Keratinocyte (primary cell): ENCODE measurements around the gene GLYATL1. TPM values are rescaled to one million over a fixed set of nuclear protein-coding genes. Genes with fewer than 3 reads are reported as not detected.

ENCODE experiments used
- DNase-seq: peaks from one replicate; pipeline ENCODE4 v3.0.0-alpha.2; 2011; ENCODE audit warnings: low read depth, missing footprints, low spot score
- FAIRE-seq: peaks from 2 replicates; lab custom pipeline; 2011; peaks lifted over from hg19 to GRCh38; lab: Jason Lieb, UNC
- H2AFZ ChIP-seq: 2 replicates; pipeline ENCODE4 v1.6.0; 2012; ENCODE audit warnings: low read length, control low read depth, inconsistent platforms; ENCODE audit not compliant: control insufficient read depth
- H3K27ac ChIP-seq: 2 replicates; pipeline ENCODE4 v1.5.1; 2011; ENCODE audit warnings: low read length; ENCODE audit not compliant: control insufficient read depth, insufficient read depth
- H3K27me3 ChIP-seq: 3 replicates; pipeline ENCODE4 v1.6.0; 2011; ENCODE audit warnings: low read length; ENCODE audit not compliant: control insufficient read depth, insufficient read depth; ENCODE audit errors: extremely low read depth
- H3K36me3 ChIP-seq, 2 experiments: 2 replicates in 1 of 2; 3 replicates in 1 of 2; pipeline ENCODE4 v1.5.1; 2011; ENCODE audit warnings: low read length in 2 of 2, mild to moderate bottlenecking in 1 of 2; ENCODE audit not compliant: control insufficient read depth in 2 of 2, insufficient read depth in 2 of 2; ENCODE audit errors: extremely low read depth in 1 of 2
- H3K4me1 ChIP-seq: 3 replicates; pipeline ENCODE4 v1.5.1; 2011; ENCODE audit warnings: low read length; ENCODE audit not compliant: control insufficient read depth, insufficient read depth; ENCODE audit errors: extremely low read depth
- H3K4me2 ChIP-seq: 3 replicates; pipeline ENCODE4 v1.6.0; 2011; ENCODE audit warnings: low read depth, low read length; ENCODE audit not compliant: control insufficient read depth, insufficient read depth; ENCODE audit errors: extremely low read depth
- H3K4me3 ChIP-seq, 3 experiments: fragments of 200-600 bp in 1 of 3; sonication (generic) in 1 of 3; 2 replicates in 2 of 3; 3 replicates in 1 of 3; pipeline ENCODE4 v1.5.1; 2011 to 2016; ENCODE audit warnings: low read length in 3 of 3, mild to moderate bottlenecking in 3 of 3, control low read depth in 2 of 3, inconsistent platforms in 1 of 3, low read depth in 1 of 3, mixed read lengths in 1 of 3, mixed run types in 1 of 3, moderate library complexity in 1 of 3; ENCODE audit not compliant: control insufficient read depth in 2 of 3, insufficient read depth in 2 of 3; ENCODE audit errors: extremely low read depth in 1 of 3
- H3K79me2 ChIP-seq: 2 replicates; pipeline ENCODE4 v1.6.0; 2012; ENCODE audit warnings: low read length; ENCODE audit not compliant: control insufficient read depth, insufficient read depth
- H3K9ac ChIP-seq: 3 replicates; pipeline ENCODE4 v1.6.0; 2011; ENCODE audit warnings: low read length; ENCODE audit not compliant: control insufficient read depth, insufficient read depth; ENCODE audit errors: extremely low read depth
- H3K9me1 ChIP-seq: 3 replicates; pipeline ENCODE4 v1.6.0; 2011; ENCODE audit warnings: low read length; ENCODE audit not compliant: control insufficient read depth, insufficient read depth; ENCODE audit errors: extremely low read depth
- H3K9me3 ChIP-seq: 2 replicates; pipeline ENCODE4 v1.5.1; 2012; ENCODE audit warnings: low read depth, low read length; ENCODE audit not compliant: control insufficient read depth
- H4K20me1 ChIP-seq: 3 replicates; pipeline ENCODE4 v1.6.0; 2011; ENCODE audit warnings: low read length; ENCODE audit not compliant: control insufficient read depth, insufficient read depth; ENCODE audit errors: extremely low read depth
- CTCF ChIP-seq, 3 experiments: IDR thresholded peaks in 1 of 3; conservative IDR thresholded peaks in 1 of 3; optimal IDR thresholded peaks in 1 of 3; 2 replicates in 2 of 3; 3 replicates in 1 of 3; pipeline versions ENCODE3 to v1.5.1; 2011; ENCODE audit warnings: low read length in 3 of 3, mild to moderate bottlenecking in 3 of 3, moderate library complexity in 2 of 3, control low read depth in 1 of 3, inconsistent platforms in 1 of 3; ENCODE audit not compliant: insufficient read depth in 2 of 3; ENCODE audit errors: extremely low read depth in 1 of 3
- EZH2 ChIP-seq: IDR thresholded peaks from one replicate; pipeline ENCODE4 v1.6.1; 2012; ENCODE audit warnings: inconsistent platforms, mild to moderate bottlenecking, low read length, moderate library complexity
- dilution Hi-C: fragments of 300-500 bp; cut with MboI; formaldehyde crosslinking; loops from one replicate; pipeline ENCODE4 v1.7.0; 2020; ENCODE audit warnings: low sequenced_read_pairs; ENCODE audit not compliant: extremely low pct_ligation_motif_present
- polyA plus RNA-seq, 5 experiments: library from polyadenylated mRNA; depleted of rRNA in 3 of 5; stranded (reverse) in 3 of 5; stranded (forward) in 1 of 5; unstranded in 1 of 5; fragments of >200 nt; gene quantifications; 1 replicate in 1 of 5; 2 replicates in 3 of 5; 3 replicates in 1 of 5; pipeline versions ENCODE4 v1.2.1 to v1.2.3, GENCODE V29; 2011 to 2012; ENCODE audit warnings: missing spikeins in 2 of 5, low read depth in 1 of 5, low replicate concordance in 1 of 5

The GLYATL1 gene
- polyA plus RNA-seq, 1 donor (not counting 4 experiments of a cell fraction or from before 2014, with no cell fraction given) = 0.26 TPM

GRCh38 chr11:58992489-58992888 is 53.2 kb downstream of the GLYATL1 start:
- dilution Hi-C loops = no loop called here
- no peak overlapping the region for H3K27ac ChIP-seq
- TF ChIP-seq CTCF (optimal IDR thresholded peaks at IDR 0.05 in 1 of 3, IDR thresholded peaks at IDR 0.05 in 1 of 3, conservative IDR thresholded peaks at IDR 0.05 in 1 of 3; ENCODE audit: extremely low read depth in 1 of 3, insufficient read depth in 2 of 3, low read length in 3 of 3) (no peak), EZH2 (no peak)

GRCh38 chr11:58994171-58994570 is 54.9 kb downstream of the GLYATL1 start:
- no peak for DNase-seq
- TF ChIP-seq EZH2 (no peak), CTCF (optimal IDR thresholded peaks at IDR 0.05 in 1 of 3, IDR thresholded peaks at IDR 0.05 in 1 of 3, conservative IDR thresholded peaks at IDR 0.05 in 1 of 3; ENCODE audit: extremely low read depth in 1 of 3, insufficient read depth in 2 of 3, low read length in 3 of 3) (no peak)
- no peaks in the 10 kb centered on the region for H3K9me1 ChIP-seq
- H3K79me2 ChIP-seq = no peaks in the 10 kb centered on the region
- no peaks in the 10 kb centered on the region for H4K20me1 ChIP-seq
- no peaks in the 10 kb centered on the region for H3K9me3 ChIP-seq
- no peak overlapping the region for H3K27ac ChIP-seq
- H3K9ac ChIP-seq = no peak overlapping the region
- no peak overlapping the region for H3K4me2 ChIP-seq
- no peaks in the 10 kb centered on the region for H3K36me3 ChIP-seq
- FAIRE-seq = no peak
- H3K27me3 ChIP-seq = no peaks in the 10 kb centered on the region
- no peak overlapping the region for H3K4me3 ChIP-seq
- H3K4me1 ChIP-seq = no peaks in the 10 kb centered on the region
- no peak overlapping the region for H2AFZ ChIP-seq
- dilution Hi-C loops = no loop called here

More at GRCh38 chr11:58992489-58992888, 53.2 kb downstream of the GLYATL1 start:
- no peak for DNase-seq
- no peaks in the 10 kb centered on the region for H3K4me1 ChIP-seq
- FAIRE-seq = no peak
- H3K27me3 ChIP-seq = no peaks in the 10 kb centered on the region
- H3K36me3 ChIP-seq = no peaks in the 10 kb centered on the region
- no peak overlapping the region for H3K9ac ChIP-seq
- H3K9me3 ChIP-seq = no peaks in the 10 kb centered on the region
- H4K20me1 ChIP-seq = no peaks in the 10 kb centered on the region
- no peak overlapping the region for H3K4me2 ChIP-seq
- no peaks in the 10 kb centered on the region for H3K79me2 ChIP-seq
- no peak overlapping the region for H3K4me3 ChIP-seq
- no peak overlapping the region for H2AFZ ChIP-seq
- no peaks in the 10 kb centered on the region for H3K9me1 ChIP-seq
